B cell (primary cell): Measurements from ENCODE around the gene FBXW4. TPM values are rescaled to one million over a fixed set of nuclear protein-coding genes. Genes with fewer than 3 reads are reported as not detected.

Experiments used
- ATAC-seq: fragments of 200-7000 bp; cut with Tn5 transposase; one replicate; pipeline ENCODE4 v1.10.0; 2021; ENCODE audit warnings: low read depth, mild to moderate bottlenecking, moderate number of reproducible peaks, moderate library complexity
- CTCF ChIA-PET: fragments of 350-600 bp; sonication (Branson Sonifier 250); formaldehyde crosslinking; loops from one replicate; lab custom pipeline; 2021; ENCODE audit warnings: antibody characterized with exemption, inconsistent platforms; lab: Charles Lee
- POLR2A ChIA-PET: fragments of 350-600 bp; sonication (Branson Sonifier 250); formaldehyde crosslinking; loops from one replicate; lab custom pipeline; 2021; ENCODE audit warnings: antibody characterized with exemption; lab: Charles Lee
- DNase-seq: peaks from one replicate; pipeline ENCODE4 v3.0.0; 2013
- H2AFZ ChIP-seq: 2 replicates; pipeline ENCODE4 v1.6.1; 2012; ENCODE audit warnings: mild to moderate bottlenecking, low read depth, low read length; ENCODE audit not compliant: insufficient read depth, poor library complexity, severe bottlenecking
- H3K27ac ChIP-seq, 2 donors: 1 replicate in 1 of 2; 2 replicates in 1 of 2; pipeline ENCODE4 v1.5.1; 2012 to 2013; ENCODE audit warnings: low read length in 2 of 2, mild to moderate bottlenecking in 2 of 2, moderate library complexity in 1 of 2
- H3K27me3 ChIP-seq, 4 experiments: fragments of 200-600 bp in 1 of 4; sonication (generic) in 1 of 4; replicated peaks in 1 of 4; 1 replicate in 2 of 4; 2 replicates in 2 of 4; pipeline versions ENCODE4 v1.6.1 to v1.7.0; 2013 to 2016; ENCODE audit warnings: low read length in 3 of 4, mild to moderate bottlenecking in 2 of 4, mixed read lengths in 1 of 4, moderate library complexity in 1 of 4; ENCODE audit not compliant: insufficient read depth in 4 of 4, control insufficient read depth in 3 of 4; ENCODE audit errors: control extremely low read depth in 1 of 4
- H3K36me3 ChIP-seq, 2 experiments: replicated peaks in 1 of 2; 1 replicate in 1 of 2; 2 replicates in 1 of 2; pipeline versions ENCODE4 v1.6.1 to v1.7.1; 2013; ENCODE audit warnings: low read length in 1 of 2; ENCODE audit not compliant: insufficient read depth in 2 of 2, control insufficient read depth in 1 of 2; ENCODE audit errors: control extremely low read depth in 1 of 2, extremely low read depth in 1 of 2
- H3K4me1 ChIP-seq, 2 donors: fragments of 200-600 bp in 1 of 2; sonication (generic) in 1 of 2; 1 replicate in 1 of 2; 2 replicates in 1 of 2; pipeline versions ENCODE4 v1.5.1 to v1.6.1; 2013 to 2017; ENCODE audit warnings: low read length in 2 of 2; ENCODE audit not compliant: control insufficient read depth in 2 of 2, insufficient read depth in 2 of 2
- H3K4me2 ChIP-seq: replicated peaks from 2 replicates; pipeline ENCODE3; 2012; ENCODE audit warnings: mild to moderate bottlenecking, low read depth, low read length; ENCODE audit not compliant: poor library complexity, severe bottlenecking
- H3K4me3 ChIP-seq, 5 experiments: fragments of 200-600 bp in 1 of 5; sonication (generic) in 1 of 5; 1 replicate in 3 of 5; 2 replicates in 2 of 5; pipeline versions ENCODE4 v1.5.1 to v1.7.0; 2011 to 2016; ENCODE audit warnings: low read length in 4 of 5, mild to moderate bottlenecking in 4 of 5, low read depth in 2 of 5, control low read depth in 1 of 5, moderate library complexity in 1 of 5; ENCODE audit not compliant: insufficient read depth in 1 of 5; ENCODE audit errors: control extremely low read depth in 1 of 5, extremely low read depth in 1 of 5
- H3K79me2 ChIP-seq: fragments of 200-600 bp; sonication (generic); one replicate; pipeline ENCODE4 v1.6.0; 2016; ENCODE audit warnings: low read length; ENCODE audit not compliant: control insufficient read depth, insufficient read depth
- H3K9ac ChIP-seq: fragments of 200-600 bp; sonication (generic); 2 replicates; pipeline ENCODE4 v1.6.1; 2017; ENCODE audit warnings: mild to moderate bottlenecking, low read length, moderate library complexity
- H3K9me3 ChIP-seq, 3 donors: one replicate each; pipeline versions ENCODE4 v1.6.1 to v1.7.1; 2013; ENCODE audit warnings: low read length in 2 of 3; ENCODE audit not compliant: control insufficient read depth in 2 of 3, insufficient read depth in 1 of 3; ENCODE audit errors: control extremely low read depth in 1 of 3
- H4K20me1 ChIP-seq: 2 replicates; pipeline ENCODE4 v1.6.0; 2012; ENCODE audit warnings: mild to moderate bottlenecking, low read length; ENCODE audit not compliant: insufficient read depth, control insufficient read depth, poor library complexity, severe bottlenecking
- H3K27ac Mint-ChIP-seq: one replicate; pipeline ENCODE4 v1.8.0; 2021; ENCODE audit warnings: mixed read lengths
- H3K27me3 Mint-ChIP-seq: one replicate; pipeline ENCODE4 v1.8.0; 2021; ENCODE audit warnings: mixed read lengths
- H3K4me1 Mint-ChIP-seq: one replicate; pipeline ENCODE4 v1.8.0; 2021; ENCODE audit warnings: mixed read lengths
- H3K4me3 Mint-ChIP-seq: one replicate; pipeline ENCODE4 v1.8.0; 2021; ENCODE audit warnings: mixed read lengths
- H3K9me3 Mint-ChIP-seq: one replicate; pipeline ENCODE4 v1.8.0; 2022; ENCODE audit warnings: mixed read lengths; ENCODE audit not compliant: insufficient read depth
- EZH2 ChIP-seq: IDR thresholded peaks from 2 replicates; pipeline ENCODE4 v1.6.1; 2012; ENCODE audit warnings: borderline replicate concordance, low read depth, mild to moderate bottlenecking, moderate library complexity, low read length; ENCODE audit not compliant: insufficient read depth, poor library complexity, severe bottlenecking
- WGBS: methylation state at CpG from one replicate; pipeline ENCODE4 v1.1.5; 2013; ENCODE audit warnings: missing lambda C conversion rate; ENCODE audit not compliant: insufficient coverage; 5-methylcytosine and 5-hydroxymethylcytosine counted together
- intact Hi-C: fragments of 100-400 bp; cut with micrococcal nuclease; formaldehyde crosslinking; loops from one replicate; pipeline ENCODE4 v1.10.0; 2022
- polyA plus RNA-seq: library from polyadenylated mRNA; depleted of rRNA; stranded (reverse); fragments of >200 nt; gene quantifications from 2 replicates; pipeline ENCODE4 v1.2.3, GENCODE V29; 2012
- total RNA-seq, 2 donors: library from RNA; stranded (reverse); fragments of 120-200 nt in 1 of 2; gene quantifications; 1 replicate in 1 of 2; 2 replicates in 1 of 2; pipeline versions ENCODE4 v1.2.3 to v1.2.4, GENCODE V29; 2013 to 2022
- TF ChIP-seq, protein P1 (sequence below): fragments of 200-600 bp; IDR thresholded peaks from one replicate; pipeline ENCODE4 v1.8.0; 2022; ENCODE audit warnings: antibody characterized with exemption, mild to moderate bottlenecking

Gene FBXW4
- total and polyA plus RNA-seq, 2 donors (not counting 1 experiment from before 2014, with no cell fraction given), result 72.9 to 99.6 TPM

DNA sequence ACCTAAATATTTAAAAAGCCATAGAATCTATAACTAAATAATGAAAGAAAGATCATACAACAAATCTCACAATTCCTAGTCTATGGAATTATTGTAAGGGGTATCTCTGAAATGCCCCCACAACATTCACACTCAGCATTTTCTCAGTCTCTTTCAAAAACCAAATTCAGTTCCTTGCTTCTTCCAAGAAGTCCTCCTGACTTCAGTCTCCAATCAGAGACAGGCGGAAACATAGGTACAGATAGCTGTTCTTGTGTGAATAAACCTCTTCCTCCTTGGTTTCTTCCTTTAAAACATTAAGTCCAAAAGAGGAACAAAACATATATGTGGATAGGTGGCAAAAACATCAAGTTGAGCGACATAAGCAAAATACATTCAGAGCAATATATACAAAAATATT, 13.9 kb upstream of the FBXW4 start:
- Histone ChIP-seq H3K9ac (no peak overlapping the region), H3K27ac (no peak overlapping the region), H2AFZ (no peak overlapping the region), H3K79me2 (no peaks in the 10 kb centered on the region), H3K9me3 (no peaks in the 10 kb centered on the region), H3K4me2 (no peak overlapping the region), H3K4me3 (no peak overlapping the region), H3K4me1 (no peaks in the 10 kb centered on the region), H3K36me3 (no peaks in the 10 kb centered on the region), H3K27me3 (peaks cover 0 to 16% (median 5%) of the 10 kb centered on the region in 4 experiments), H4K20me1 (no peaks in the 10 kb centered on the region)
- no peaks in the 10 kb centered on the region for H3K9me3 Mint-ChIP-seq
- peaks cover 41% of the 10 kb centered on the region for H3K27me3 Mint-ChIP-seq
- no peak overlapping the region for H3K27ac Mint-ChIP-seq
- POLR2A ChIA-PET, result no interaction called here
- no peak for TF ChIP-seq EZH2
- TF ChIP-seq, protein P1, sequence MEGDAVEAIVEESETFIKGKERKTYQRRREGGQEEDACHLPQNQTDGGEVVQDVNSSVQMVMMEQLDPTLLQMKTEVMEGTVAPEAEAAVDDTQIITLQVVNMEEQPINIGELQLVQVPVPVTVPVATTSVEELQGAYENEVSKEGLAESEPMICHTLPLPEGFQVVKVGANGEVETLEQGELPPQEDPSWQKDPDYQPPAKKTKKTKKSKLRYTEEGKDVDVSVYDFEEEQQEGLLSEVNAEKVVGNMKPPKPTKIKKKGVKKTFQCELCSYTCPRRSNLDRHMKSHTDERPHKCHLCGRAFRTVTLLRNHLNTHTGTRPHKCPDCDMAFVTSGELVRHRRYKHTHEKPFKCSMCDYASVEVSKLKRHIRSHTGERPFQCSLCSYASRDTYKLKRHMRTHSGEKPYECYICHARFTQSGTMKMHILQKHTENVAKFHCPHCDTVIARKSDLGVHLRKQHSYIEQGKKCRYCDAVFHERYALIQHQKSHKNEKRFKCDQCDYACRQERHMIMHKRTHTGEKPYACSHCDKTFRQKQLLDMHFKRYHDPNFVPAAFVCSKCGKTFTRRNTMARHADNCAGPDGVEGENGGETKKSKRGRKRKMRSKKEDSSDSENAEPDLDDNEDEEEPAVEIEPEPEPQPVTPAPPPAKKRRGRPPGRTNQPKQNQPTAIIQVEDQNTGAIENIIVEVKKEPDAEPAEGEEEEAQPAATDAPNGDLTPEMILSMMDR, result no peak
- DNase-seq (no peak), ATAC-seq (no peak)
- H3K4me3 Mint-ChIP-seq, result no peak overlapping the region
- CTCF ChIA-PET, result interaction anchor here (1.0 kb wide), 1 partner anchor 9 kb away, joined by 4 read pairs; no protein-coding TSS in a partner anchor
- no peaks in the 10 kb centered on the region for H3K4me1 Mint-ChIP-seq
- intact Hi-C loops, result no loop called here
- no CpG with 5 or more reads among the region's 2 CpGs for WGBS

DNA sequence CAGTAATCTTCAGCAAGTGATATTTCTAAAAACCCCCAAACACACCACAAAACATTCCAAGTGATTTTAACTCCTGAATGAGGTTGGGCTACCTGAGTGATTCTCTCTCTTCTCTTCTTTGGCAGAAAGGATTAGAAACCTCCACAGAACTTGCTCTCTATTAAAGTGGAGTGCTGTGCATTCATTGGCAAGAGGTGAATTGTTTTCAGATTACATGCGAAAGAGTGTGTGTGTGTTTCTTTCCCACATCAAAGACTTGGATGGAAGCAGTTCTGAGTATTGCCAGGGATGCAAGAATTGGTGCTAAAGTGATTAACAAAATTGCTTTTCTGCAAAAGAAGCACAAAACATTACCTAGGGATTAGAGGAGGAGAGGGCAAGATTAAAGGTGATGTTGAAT, 13.1 kb upstream of the FBXW4 start:
- DNase-seq (no peak), ATAC-seq (no peak)
- Mint-ChIP-seq H3K9me3 (no peaks in the 10 kb centered on the region), H3K27ac (no peak overlapping the region), H3K27me3 (peaks cover 41% of the 10 kb centered on the region), H3K4me3 (no peak overlapping the region), H3K4me1 (no peaks in the 10 kb centered on the region)
- Histone ChIP-seq H3K4me3 (no peak overlapping the region), H4K20me1 (no peaks in the 10 kb centered on the region), H3K36me3 (no peaks in the 10 kb centered on the region), H3K79me2 (no peaks in the 10 kb centered on the region), H3K9ac (no peak overlapping the region), H2AFZ (no peak overlapping the region), H3K4me1 (no peaks in the 10 kb centered on the region), H3K27me3 (peaks cover 0 to 16% (median 5%) of the 10 kb centered on the region in 4 experiments), H3K9me3 (no peaks in the 10 kb centered on the region), H3K27ac (no peak overlapping the region), H3K4me2 (no peak overlapping the region)
- POLR2A ChIA-PET, result no interaction called here
- WGBS, result no CpG with 5 or more reads among the region's 1 CpG
- TF ChIP-seq, protein P1, result no peak
- no peak for TF ChIP-seq EZH2
- intact Hi-C loops, result no loop called here
- CTCF ChIA-PET, result no interaction called here
